HG03520 (cell line): ENCODE measurements around the gene PTCH1.

ENCODE experiments used
- ATAC-seq: cut with Tn5 transposase; IDR thresholded peaks from one replicate; pipeline ENCODE4 v1.9.1; 2021; ENCODE audit warnings: mild to moderate bottlenecking, moderate library complexity; ENCODE audit not compliant: unreplicated experiment

Gene PTCH1

DNA sequence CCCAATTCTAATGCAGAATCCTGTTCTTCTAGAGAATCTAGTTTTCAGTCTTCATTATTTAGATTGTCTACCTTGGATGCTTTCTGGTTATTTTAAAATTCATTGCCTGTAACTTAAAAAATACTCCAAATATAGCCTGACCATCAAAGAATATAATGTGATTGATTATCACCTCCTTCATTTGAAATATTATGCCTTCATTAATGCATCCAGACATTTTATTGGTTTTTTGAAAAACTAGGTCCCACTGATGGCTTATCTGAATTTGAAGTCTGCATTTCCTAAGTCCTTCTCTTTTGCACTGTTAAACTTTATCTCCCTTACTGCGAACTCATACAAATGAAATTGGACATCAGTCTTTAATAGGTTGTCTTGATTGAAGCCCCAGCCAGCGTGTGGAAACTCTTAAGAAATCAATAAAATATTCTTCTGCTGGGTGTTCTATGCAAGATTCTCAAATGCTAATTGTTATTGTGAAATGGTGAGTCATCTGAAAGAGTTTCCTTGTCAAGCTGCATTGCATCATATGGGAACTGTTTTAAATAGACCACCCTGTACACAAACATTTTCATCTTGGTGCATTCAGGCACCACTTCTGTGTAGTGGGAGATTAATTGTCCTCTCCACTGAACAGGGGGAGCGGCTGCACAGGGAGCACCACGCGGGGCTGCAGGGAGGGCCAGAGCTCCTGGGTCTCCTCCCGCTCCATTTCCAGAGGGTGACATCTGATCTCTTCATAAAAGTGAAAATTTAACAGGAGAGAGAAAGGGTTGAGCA, 106.9 kb downstream of the PTCH1 start:
- ATAC-seq = no peak

DNA sequence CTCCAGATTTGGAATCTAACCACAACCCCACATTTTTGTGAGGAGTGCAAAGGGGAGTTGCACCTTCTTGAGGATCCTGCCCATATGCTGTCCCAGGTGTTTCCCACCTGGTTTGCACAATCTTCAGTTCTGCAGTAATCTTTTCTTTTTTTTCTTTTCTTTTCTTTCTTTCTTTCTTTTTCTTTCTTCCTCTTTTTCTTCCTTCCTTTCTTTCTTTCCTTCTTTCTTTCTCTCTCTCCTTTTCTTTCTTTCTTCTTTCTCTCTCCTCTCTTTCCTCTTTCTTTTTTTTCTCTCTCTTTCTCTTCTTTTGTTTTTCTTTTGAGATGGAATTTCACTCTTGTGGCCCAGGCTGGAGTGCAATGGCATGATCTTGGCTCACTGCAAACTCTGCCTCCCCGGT, 109.2 kb downstream of the PTCH1 start:
- no peak for ATAC-seq

DNA sequence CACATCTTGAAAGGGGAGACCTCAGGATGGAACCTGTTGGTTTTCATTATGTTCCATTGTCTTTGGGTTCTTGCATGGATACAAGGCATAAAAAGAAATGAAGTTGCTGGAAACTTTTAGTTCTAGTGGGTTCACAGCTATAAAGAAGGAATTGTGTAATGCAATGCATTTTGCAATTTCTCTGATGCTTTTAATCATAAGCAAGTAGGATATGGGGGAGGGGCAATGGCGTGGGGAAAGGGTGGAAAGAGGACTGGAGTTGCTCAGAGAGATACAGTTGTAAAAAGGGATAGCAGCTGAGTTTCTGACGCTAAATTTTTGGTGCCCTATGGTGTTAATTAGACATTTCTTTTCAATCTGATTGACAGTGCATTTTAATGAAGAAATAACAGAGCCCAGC, 110.7 kb downstream of the PTCH1 start:
- no peak for ATAC-seq

DNA sequence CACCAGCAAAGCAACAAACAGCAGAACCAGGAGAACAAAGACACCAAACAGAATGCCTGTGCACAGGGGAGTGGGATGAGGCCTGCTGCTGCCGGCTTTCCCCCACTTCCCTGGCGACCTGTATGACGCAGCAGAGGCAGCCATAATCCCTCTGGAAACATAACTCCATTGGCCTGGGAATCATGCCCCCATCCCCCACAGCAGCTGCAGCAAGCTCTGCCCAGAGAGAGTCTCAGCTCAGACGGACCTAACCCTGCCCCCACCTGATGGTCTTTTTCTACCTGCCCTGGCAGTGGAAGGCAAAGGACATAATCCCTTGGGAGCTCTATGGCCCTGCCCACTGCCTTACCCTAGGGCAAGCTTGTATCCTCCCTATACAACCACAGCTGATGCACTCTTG, 117.5 kb downstream of the PTCH1 start:
- no peak for ATAC-seq
